Activated T-helper 2 cell treated with anti-CD3 and anti-CD28 coated beads, Interferon-gamma antibody, Interleukin-2, Interleukin-4, amounts not matched to agents 10 μg/mL and 5 μg/mL and 100 μg/mL, durations not matched to agents 14 hours and 24 hours and 36 hours (primary cell): ENCODE measurements around the gene INPP4B. TPM values are rescaled to one million over a fixed set of nuclear protein-coding genes. Genes with fewer than 3 reads are reported as not detected.

Experiments
- DNase-seq: peaks from one replicate; pipeline ENCODE4 v3.0.0; 2021; ENCODE audit warnings: low spot score
- H3K27ac Mint-ChIP-seq: one replicate; pipeline ENCODE4 v1.8.0; 2021; ENCODE audit warnings: mixed read lengths
- H3K27me3 Mint-ChIP-seq: one replicate; pipeline ENCODE4 v1.8.0; 2021; ENCODE audit warnings: low read depth, mixed read lengths
- H3K36me3 Mint-ChIP-seq: one replicate; pipeline ENCODE4 v1.8.0; 2021; ENCODE audit warnings: low read depth, mixed read lengths
- H3K4me1 Mint-ChIP-seq: one replicate; pipeline ENCODE4 v1.8.0; 2021; ENCODE audit warnings: low read depth, mixed read lengths
- H3K4me3 Mint-ChIP-seq: one replicate; pipeline ENCODE4 v1.8.0; 2021; ENCODE audit warnings: low read depth, mild to moderate bottlenecking, moderate library complexity, mixed read lengths
- H3K9me3 Mint-ChIP-seq: one replicate; pipeline ENCODE4 v1.8.0; 2021; ENCODE audit warnings: mixed read lengths
- intact Hi-C: fragments of 100-400 bp; cut with micrococcal nuclease; formaldehyde crosslinking; loops from one replicate; pipeline ENCODE4 v1.15.1; 2023
- total RNA-seq: library from RNA; stranded (reverse); gene quantifications from 2 replicates; pipeline ENCODE4 v1.2.3, GENCODE V29; 2022

INPP4B gene
- total RNA-seq, 1 donor from 2014 or later = 64.8 TPM

- intact Hi-C loops = no loop called here
- peaks cover 7% of the 10 kb centered on the region for H3K9me3 Mint-ChIP-seq
- no peaks in the 10 kb centered on the region for H3K27me3 Mint-ChIP-seq
- H3K4me3 Mint-ChIP-seq = no peak overlapping the region
- peaks cover 40% of the 10 kb centered on the region for H3K36me3 Mint-ChIP-seq
- DNase-seq = no peak
- peaks cover 32% of the 10 kb centered on the region for H3K4me1 Mint-ChIP-seq
- no peak overlapping the region for H3K27ac Mint-ChIP-seq
Measured at GRCh38 chr4:142579443-142579842, 266.7 kb downstream of the INPP4B start.

- H3K4me1 Mint-ChIP-seq = peaks cover 40% of the 10 kb centered on the region
- DNase-seq = no peak
- H3K27ac Mint-ChIP-seq = peak overlapping the region; percentile 73
- H3K4me3 Mint-ChIP-seq = peak overlapping the region; percentile 19
- peaks cover 8% of the 10 kb centered on the region for H3K9me3 Mint-ChIP-seq
- H3K36me3 Mint-ChIP-seq = peaks cover 51% of the 10 kb centered on the region
- H3K27me3 Mint-ChIP-seq = no peaks in the 10 kb centered on the region
- intact Hi-C loops = no loop called here
Measured at GRCh38 chr4:142574306-142574705, 271.8 kb downstream of the INPP4B start.

- Mint-ChIP-seq H3K36me3 (peaks cover 38% of the 10 kb centered on the region), H3K27ac (peak overlapping the region; percentile 33)
- intact Hi-C loops = no loop called here
Measured at GRCh38 chr4:142572071-142572470, 274.0 kb downstream of the INPP4B start.

GRCh38 chr4:142567620-142568451, 278.3 kb downstream of the INPP4B start:
- intact Hi-C loops = loop anchor here (1.0 to 10.0 kb wide), 11 partner anchors 137 to 1343 kb away; partner anchors contain the start of genes INPP4B, SMARCA5 and ZNF330
- Mint-ChIP-seq H3K4me3 (peak overlapping the region; percentile 88), H3K9me3 (peaks cover 1% of the 10 kb centered on the region), H3K27me3 (no peaks in the 10 kb centered on the region), H3K4me1 (peaks cover 54% of the 10 kb centered on the region), H3K36me3 (peaks cover 30% of the 10 kb centered on the region), H3K27ac (peak overlapping the region; percentile 94)
- no peak for DNase-seq

More at GRCh38 chr4:142572071-142572470, 274.0 kb downstream of the INPP4B start:
- DNase-seq = no peak
- Mint-ChIP-seq H3K4me1 (peaks cover 45% of the 10 kb centered on the region), H3K27me3 (no peaks in the 10 kb centered on the region), H3K9me3 (peaks cover 4% of the 10 kb centered on the region), H3K4me3 (peak overlapping the region; percentile 9)

- Mint-ChIP-seq H3K4me3 (peak overlapping the region; percentile 88), H3K4me1 (peaks cover 55% of the 10 kb centered on the region), H3K36me3 (peaks cover 29% of the 10 kb centered on the region), H3K9me3 (no peaks in the 10 kb centered on the region), H3K27me3 (no peaks in the 10 kb centered on the region), H3K27ac (peak overlapping the region; percentile 94)
- DNase-seq = peak; percentile 53
- intact Hi-C loops = loop anchor here (1.0 to 10.0 kb wide), 10 partner anchors 151 to 1342 kb away; partner anchors contain the start of genes INPP4B, SMARCA5 and ZNF330
Measured at GRCh38 chr4:142567199-142567598, 278.9 kb downstream of the INPP4B start.

- H3K9me3 Mint-ChIP-seq = no peaks in the 10 kb centered on the region
- peak overlapping the region; percentile 94 for H3K27ac Mint-ChIP-seq
- H3K27me3 Mint-ChIP-seq = no peaks in the 10 kb centered on the region
- DNase-seq = no peak
- intact Hi-C loops = loop anchor here (1.0 to 10.0 kb wide), 12 partner anchors 15 to 1342 kb away; partner anchors contain the start of genes INPP4B, SMARCA5 and ZNF330
- H3K4me3 Mint-ChIP-seq = peak overlapping the region; percentile 88
- peaks cover 26% of the 10 kb centered on the region for H3K36me3 Mint-ChIP-seq
- H3K4me1 Mint-ChIP-seq = peaks cover 54% of the 10 kb centered on the region
Measured at GRCh38 chr4:142566777-142567176, 279.3 kb downstream of the INPP4B start.

- intact Hi-C loops = loop anchor here (1.0 to 10.0 kb wide), 9 partner anchors 15 to 1341 kb away; partner anchors contain the start of genes INPP4B, SMARCA5 and ZNF330
- H3K27me3 Mint-ChIP-seq = no peaks in the 10 kb centered on the region
- peaks cover 54% of the 10 kb centered on the region for H3K4me1 Mint-ChIP-seq
- DNase-seq = no peak
- H3K36me3 Mint-ChIP-seq = peaks cover 26% of the 10 kb centered on the region
- H3K4me3 Mint-ChIP-seq = peak overlapping the region; percentile 88
- H3K9me3 Mint-ChIP-seq = no peaks in the 10 kb centered on the region
- peak overlapping the region; percentile 94 for H3K27ac Mint-ChIP-seq
Measured at GRCh38 chr4:142566243-142566642, 279.9 kb downstream of the INPP4B start.

GRCh38 chr4:142565771-142566170, 280.3 kb downstream of the INPP4B start:
- peaks cover 22% of the 10 kb centered on the region for H3K36me3 Mint-ChIP-seq
- peak overlapping the region; percentile 94 for H3K27ac Mint-ChIP-seq
- no peak for DNase-seq
- H3K4me3 Mint-ChIP-seq = peak overlapping the region; percentile 88
- no peaks in the 10 kb centered on the region for H3K27me3 Mint-ChIP-seq
- peaks cover 50% of the 10 kb centered on the region for H3K4me1 Mint-ChIP-seq
- no peaks in the 10 kb centered on the region for H3K9me3 Mint-ChIP-seq
- intact Hi-C loops = loop anchor here (1.0 to 10.0 kb wide), 11 partner anchors 9 to 1341 kb away; partner anchors contain the start of genes INPP4B, SMARCA5 and ZNF330

GRCh38 chr4:142563682-142564291, 282.3 kb downstream of the INPP4B start:
- H3K27ac Mint-ChIP-seq = peak overlapping the region; percentile 65
- DNase-seq = no peak
- peak overlapping the region; percentile 34 for H3K4me3 Mint-ChIP-seq
- intact Hi-C loops = loop anchor here (10.0 kb wide), 2 partner anchors 951 to 1339 kb away; partner anchors contain the start of genes SMARCA5 and ZNF330
- no peaks in the 10 kb centered on the region for H3K27me3 Mint-ChIP-seq
- H3K9me3 Mint-ChIP-seq = no peaks in the 10 kb centered on the region
- peaks cover 51% of the 10 kb centered on the region for H3K4me1 Mint-ChIP-seq
- peaks cover 13% of the 10 kb centered on the region for H3K36me3 Mint-ChIP-seq

GRCh38 chr4:142559986-142560385, 286.1 kb downstream of the INPP4B start:
- no peaks in the 10 kb centered on the region for H3K9me3 Mint-ChIP-seq

GRCh38 chr4:142558851-142559250, 287.2 kb downstream of the INPP4B start:
- Mint-ChIP-seq H3K4me1 (peaks cover 59% of the 10 kb centered on the region), H3K4me3 (no peak overlapping the region), H3K27me3 (no peaks in the 10 kb centered on the region), H3K36me3 (peaks cover 6% of the 10 kb centered on the region), H3K9me3 (no peaks in the 10 kb centered on the region), H3K27ac (no peak overlapping the region)
- no peak for DNase-seq
- intact Hi-C loops = no loop called here

More at GRCh38 chr4:142559986-142560385, 286.1 kb downstream of the INPP4B start:
- Mint-ChIP-seq H3K27me3 (no peaks in the 10 kb centered on the region), H3K4me3 (peak overlapping the region; percentile 31), H3K27ac (no peak overlapping the region), H3K36me3 (peaks cover 7% of the 10 kb centered on the region), H3K4me1 (peaks cover 60% of the 10 kb centered on the region)
- DNase-seq = no peak
- intact Hi-C loops = loop anchor here (10.0 kb wide), 2 partner anchors 955 to 1335 kb away; partner anchors contain the start of genes SMARCA5 and ZNF330

GRCh38 chr4:142557239-142557801, 288.8 kb downstream of the INPP4B start:
- intact Hi-C loops = no loop called here
- H3K4me1 Mint-ChIP-seq = peaks cover 60% of the 10 kb centered on the region
- DNase-seq = no peak
- H3K4me3 Mint-ChIP-seq = peak overlapping the region; percentile 63
- H3K27me3 Mint-ChIP-seq = no peaks in the 10 kb centered on the region
- peak overlapping the region; percentile 82 for H3K27ac Mint-ChIP-seq
- H3K9me3 Mint-ChIP-seq = no peaks in the 10 kb centered on the region
- peaks cover 6% of the 10 kb centered on the region for H3K36me3 Mint-ChIP-seq
